ENCODE results near the gene F2RL2.

GRCh38 chr5:76585783-76586217 is 37.4 kb downstream of the F2RL2 start:
- TF ChIP-seq CTCF (IDR thresholded peaks at IDR 0.05) (no peak), EZH2phosphoT487 (IDR thresholded peaks at IDR 0.05) (no peak), EZH2 (IDR thresholded peaks at IDR 0.05) (no peak)

Measured in neural progenitor cell (in vitro differentiated cells).